Measurements from ENCODE around the gene FN3K. TPM values are rescaled to one million over a fixed set of nuclear protein-coding genes. Genes with fewer than 3 reads are reported as not detected.
"Not testable (repeated sequence)": the region's sequence is repeated elsewhere in the genome, so short reads cannot be mapped to it uniquely, and the experiment has no call there.

Gene FN3K
- total RNA-seq, 1 donor from 2014 or later: 27.0 TPM

- DNase-seq (ENCODE audit: low spot score): no peak
These were observed 2.8 kb downstream of the FN3K start for GRCh38 chr17:82737967-82738877.

GRCh38 chr17:82740906-82741759 is 5.7 kb downstream of the FN3K start:
- no peak for DNase-seq (ENCODE audit: low spot score)

DNA sequence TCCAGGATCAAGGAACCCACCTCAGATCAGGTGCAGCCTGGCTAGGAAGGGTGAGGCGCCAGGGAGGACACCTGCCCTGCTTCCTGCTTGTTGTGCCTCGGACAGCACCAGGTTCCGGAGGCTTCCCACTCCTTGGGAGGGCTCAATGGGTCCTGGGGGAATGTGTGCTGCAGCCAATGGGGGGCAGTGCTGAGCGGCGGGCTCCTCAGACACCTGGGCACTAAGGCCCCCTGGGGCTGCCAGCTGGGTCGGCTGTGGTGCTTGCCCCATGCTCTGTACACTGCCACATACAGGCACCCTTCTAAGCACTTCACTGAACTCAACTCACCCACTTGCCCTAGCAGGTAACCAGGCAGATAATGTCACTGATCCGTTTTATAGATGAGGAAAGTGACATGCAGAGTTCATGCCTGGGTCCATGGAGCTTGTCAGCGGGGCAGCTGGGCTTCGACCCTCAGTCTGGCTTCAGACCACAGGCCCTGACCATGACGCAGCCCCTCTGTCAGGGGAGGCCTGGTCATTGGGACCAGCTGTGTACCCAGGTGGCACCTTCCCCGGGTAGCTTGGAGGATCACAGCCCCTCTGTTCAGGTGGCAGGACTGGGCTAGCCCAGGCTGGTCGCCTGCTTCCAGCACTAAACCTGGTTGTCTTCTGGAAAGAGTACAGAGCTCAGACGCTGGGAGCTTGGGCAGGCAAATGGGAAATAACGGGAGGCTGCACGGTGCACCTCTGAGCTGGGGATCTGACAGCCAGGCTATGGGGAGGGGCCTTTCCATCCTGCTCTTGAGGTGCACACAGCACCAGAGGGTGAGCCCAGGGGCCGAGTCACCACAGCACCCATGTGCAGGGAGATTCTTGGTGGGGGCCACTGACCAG is 8.2 kb downstream of the FN3K start:
- no peak for DNase-seq (ENCODE audit: low spot score)

GRCh38 chr17:82744736-82745135 is 9.3 kb downstream of the FN3K start:
- DNase-seq (ENCODE audit: low spot score): not testable (repeated sequence)

- DNase-seq (ENCODE audit: low spot score): no peak
These were observed 10.1 kb downstream of the FN3K start for GRCh38 chr17:82745524-82745923.

- DNase-seq (ENCODE audit: low spot score): no peak
These were observed 13.3 kb downstream of the FN3K start for GRCh38 chr17:82748756-82749155.

- DNase-seq (ENCODE audit: low spot score): no peak
These were observed 15.0 kb downstream of the FN3K start for GRCh38 chr17:82750241-82750908.

GRCh38 chr17:82751171-82751570 is 15.8 kb downstream of the FN3K start:
- no peak for DNase-seq (ENCODE audit: low spot score)

- peak; percentile 88 for DNase-seq (ENCODE audit: low spot score)
These were observed 16.4 kb downstream of the FN3K start, which contains the start of gene TBCD for GRCh38 chr17:82751571-82752370. Gene TBCD, plus strand, starts transcription at chr17:82752065. Its CDS starts 129 bp downstream, at chr17:82752194.

GRCh38 chr17:82752371-82753200 is 17.2 kb downstream of the FN3K start:
- no peak for DNase-seq (ENCODE audit: low spot score)

GRCh38 chr17:82753201-82753464 is 17.7 kb downstream of the FN3K start:
- DNase-seq (ENCODE audit: low spot score): no peak

GRCh38 chr17:82754297-82755208 is 19.1 kb downstream of the FN3K start:
- DNase-seq (ENCODE audit: low spot score): no peak

DNA sequence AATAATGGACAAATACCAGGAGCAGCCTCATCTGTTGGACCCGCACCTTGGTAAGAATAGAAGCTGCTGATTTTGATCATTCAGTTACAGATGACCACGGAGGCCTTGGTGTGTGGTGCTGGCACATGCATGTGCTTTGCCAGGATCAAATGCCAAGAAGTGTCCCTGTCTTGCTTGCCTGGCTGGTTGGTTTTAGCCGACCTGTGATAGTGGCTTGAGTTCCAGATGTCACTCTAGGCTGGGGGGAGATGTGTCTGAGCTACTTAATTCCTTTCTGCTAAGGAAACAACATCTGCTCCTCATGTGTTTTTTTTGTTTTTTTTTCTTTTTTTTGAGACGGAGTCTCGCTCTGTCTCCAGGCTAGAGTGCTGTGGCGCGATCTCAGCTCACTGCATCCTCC is 20.8 kb downstream of the FN3K start:
- no peak for DNase-seq (ENCODE audit: low spot score)

DNA sequence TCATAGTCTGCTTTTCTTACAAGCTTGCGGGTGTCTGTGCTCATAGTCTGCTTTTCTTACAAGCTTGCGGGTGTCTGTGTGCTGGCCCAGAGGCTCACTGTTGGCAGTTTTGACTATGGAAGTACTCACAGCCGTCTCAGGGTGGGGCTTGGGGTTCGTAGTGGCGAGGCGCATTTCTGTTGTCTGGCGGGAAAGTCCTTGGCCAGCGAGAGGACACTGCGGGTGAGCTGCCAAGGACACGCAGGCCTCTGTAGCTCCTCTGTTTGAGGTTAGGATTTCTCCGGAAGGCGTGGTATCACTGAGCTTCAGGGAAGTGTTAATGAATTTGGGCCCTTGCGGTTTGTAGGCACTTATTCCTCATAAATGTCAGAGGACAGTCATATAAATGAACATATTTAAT is 30.0 kb downstream of the FN3K start:
- no peak for DNase-seq (ENCODE audit: low spot score)

DNA sequence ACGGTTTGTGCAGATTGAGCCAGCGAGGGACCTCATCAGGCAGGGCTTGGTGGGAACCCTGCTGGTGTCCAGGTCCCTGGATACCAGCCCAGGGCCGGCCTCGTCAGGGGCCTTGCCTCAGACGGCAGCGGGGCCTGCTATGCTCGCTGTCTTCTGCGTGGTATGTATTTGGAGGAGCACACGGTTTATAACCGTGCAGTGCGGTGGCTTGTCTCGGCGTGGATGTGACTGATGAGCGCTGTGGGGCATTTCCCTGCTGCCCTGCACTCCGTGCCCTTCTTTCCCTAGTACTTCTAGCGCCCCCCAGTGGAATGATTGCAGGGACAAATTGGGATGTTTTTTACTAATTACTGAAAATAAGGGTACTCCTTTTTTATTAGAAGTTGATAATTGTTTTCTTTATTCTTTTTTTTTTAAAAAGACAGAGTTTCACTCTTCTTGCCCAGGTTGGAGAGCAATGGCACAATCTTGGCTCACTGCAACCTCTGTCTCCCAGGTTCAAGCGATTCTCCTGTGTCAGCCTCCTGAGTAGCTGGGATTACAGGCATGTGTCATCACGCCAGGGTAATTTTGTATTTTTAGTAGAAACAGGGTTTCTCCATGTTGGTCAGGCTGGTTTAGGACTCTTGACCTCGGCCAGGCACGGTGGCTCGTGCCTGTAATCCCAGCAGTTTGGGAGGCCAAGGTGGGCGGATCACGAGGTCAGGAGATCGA is 31.8 kb downstream of the FN3K start:
- no peak for DNase-seq (ENCODE audit: low spot score)

GRCh38 chr17:82769041-82769440 is 33.6 kb downstream of the FN3K start:
- no peak for DNase-seq (ENCODE audit: low spot score)

DNA sequence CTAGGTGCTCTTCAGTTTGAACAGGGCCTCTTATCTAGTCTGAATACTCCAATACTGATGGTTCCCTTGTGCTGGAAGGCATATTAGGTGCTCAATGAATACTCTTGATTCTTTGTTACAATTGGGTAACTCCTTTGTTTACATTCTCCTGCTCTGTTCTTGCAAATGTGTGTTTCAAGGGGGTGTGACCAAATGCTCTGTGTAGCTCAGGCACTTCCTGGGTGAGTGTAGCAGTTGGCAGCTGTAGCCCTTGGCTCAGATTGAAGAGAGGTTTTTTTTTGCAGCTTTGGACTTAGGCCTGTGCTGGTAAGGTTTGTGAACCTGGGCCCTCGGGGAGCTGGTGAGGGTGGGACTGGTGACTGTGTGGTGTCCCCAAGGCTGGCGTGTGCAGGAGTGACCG is 36.6 kb downstream of the FN3K start:
- no peak for DNase-seq (ENCODE audit: low spot score)

DNA sequence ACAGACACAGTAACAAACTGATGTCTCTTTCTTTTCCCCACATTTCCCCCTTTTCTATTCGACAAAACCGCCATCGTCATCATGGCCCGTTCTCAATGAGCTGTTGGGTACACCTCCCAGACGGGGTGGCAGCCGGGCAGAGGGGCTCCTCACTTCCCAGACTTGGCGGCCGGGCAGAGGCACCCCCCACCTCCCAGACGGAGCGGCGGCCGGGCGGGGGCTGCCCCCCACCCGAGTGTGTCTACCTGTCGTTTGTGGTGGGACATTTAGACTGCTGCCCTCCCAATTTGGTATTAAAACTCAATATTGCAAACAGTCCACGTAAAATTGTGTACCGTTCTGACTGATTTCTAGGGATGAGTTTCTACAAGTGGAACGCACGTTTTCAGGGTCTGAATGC is 39.0 kb downstream of the FN3K start:
- DNase-seq (ENCODE audit: low spot score): not testable (repeated sequence)
